ENCODE results near the gene NT5M.
"Not testable (repeated sequence)": the region's sequence is repeated elsewhere in the genome, so short reads cannot be mapped to it uniquely, and the experiment has no call there.

Gene NT5M
- 0.74 to 2.7 (median 1.8) reads per million in 9 experiments for total RNA-seq

DNA sequence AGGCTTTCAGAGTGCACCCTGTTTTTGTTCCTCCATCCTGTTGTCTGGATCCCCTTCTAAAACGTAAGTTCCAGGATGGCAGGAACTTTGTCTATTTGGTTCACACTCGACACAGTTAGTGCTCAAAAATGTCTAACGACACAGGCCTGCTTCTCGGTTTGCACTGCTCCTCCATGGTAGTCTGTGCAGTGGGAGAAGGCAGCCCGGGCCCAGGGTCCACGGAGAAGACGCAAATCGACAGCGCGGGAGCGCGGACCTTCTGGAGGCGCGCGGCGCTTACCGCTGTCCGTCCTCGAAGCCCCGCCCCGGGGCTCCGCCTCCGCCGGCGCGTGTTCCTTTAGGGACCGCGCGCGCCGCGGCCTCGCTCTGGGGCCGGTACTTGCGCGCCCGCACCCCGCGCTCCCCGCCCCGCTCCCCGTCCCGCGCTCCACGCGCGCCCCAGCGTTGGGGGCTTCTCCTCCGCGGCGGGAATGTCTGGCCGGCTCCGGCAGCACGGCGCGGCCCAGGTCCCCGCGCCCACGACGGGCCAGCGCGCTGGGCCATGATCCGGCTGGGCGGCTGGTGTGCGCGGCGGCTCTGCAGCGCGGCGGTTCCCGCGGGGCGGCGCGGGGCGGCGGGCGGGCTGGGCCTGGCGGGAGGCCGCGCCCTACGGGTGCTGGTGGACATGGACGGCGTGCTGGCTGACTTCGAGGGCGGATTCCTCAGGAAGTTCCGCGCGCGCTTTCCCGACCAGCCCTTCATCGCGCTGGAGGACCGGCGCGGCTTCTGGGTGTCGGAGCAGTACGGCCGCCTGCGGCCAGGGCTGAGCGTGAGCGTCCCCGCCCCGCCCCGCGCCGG is at the start of gene NT5M:
Gene NT5M, plus strand, starts transcription at position 364 of the 837 bp plus-strand sequence. Its CDS starts 178 bp downstream, at position 542.
- H3K36me3 Mint-ChIP-seq (ENCODE audit: insufficient read depth), result peaks cover 12% of the 10 kb centered on the region
- H3K9me3 Mint-ChIP-seq, result no peaks in the 10 kb centered on the region
- ATAC-seq (replicated peaks) (peak; percentile 56), DNase-seq (peak; percentile 36 to 56 (median 46))
- H3K4me1 Mint-ChIP-seq (ENCODE audit: low read depth in 2 of 2), result peaks cover 19 to 24% of the 10 kb centered on the region in 2 donors
- peak within 1 kb of the TSS; percentile 87 to 93 for H3K27ac Mint-ChIP-seq
- H3K4me3 Mint-ChIP-seq, result peak within 1 kb of the TSS; percentile 82 to 83
- H3K27me3 Mint-ChIP-seq, result peaks cover 5 to 9% of the 10 kb centered on the region in 2 donors

- no peak overlapping the region for H3K4me3 Mint-ChIP-seq
- H3K9me3 Mint-ChIP-seq, result no peaks in the 10 kb centered on the region
- H3K4me1 Mint-ChIP-seq (ENCODE audit: low read depth in 2 of 2), result peaks cover 0 to 2% of the 10 kb centered on the region in 2 donors
- DNase-seq, result no peak
- H3K27ac Mint-ChIP-seq, result no peak overlapping the region
- no peak for ATAC-seq (replicated peaks)
- H3K27me3 Mint-ChIP-seq, result no peaks in the 10 kb centered on the region
- peaks cover 82% of the 10 kb centered on the region for H3K36me3 Mint-ChIP-seq (ENCODE audit: insufficient read depth)
Observed at GRCh38 chr17:17253406-17253805, 49.8 kb upstream of the NT5M start.

GRCh38 chr17:17254036-17254435 is 49.1 kb upstream of the NT5M start:
- H3K27ac Mint-ChIP-seq, result no peak overlapping the region
- H3K36me3 Mint-ChIP-seq (ENCODE audit: insufficient read depth), result peaks cover 78% of the 10 kb centered on the region
- H3K9me3 Mint-ChIP-seq, result no peaks in the 10 kb centered on the region
- no peak for DNase-seq
- ATAC-seq (replicated peaks), result no peak
- H3K4me1 Mint-ChIP-seq (ENCODE audit: low read depth in 2 of 2), result peaks cover 0 to 2% of the 10 kb centered on the region in 2 donors
- H3K27me3 Mint-ChIP-seq, result no peaks in the 10 kb centered on the region
- no peak overlapping the region for H3K4me3 Mint-ChIP-seq

DNA sequence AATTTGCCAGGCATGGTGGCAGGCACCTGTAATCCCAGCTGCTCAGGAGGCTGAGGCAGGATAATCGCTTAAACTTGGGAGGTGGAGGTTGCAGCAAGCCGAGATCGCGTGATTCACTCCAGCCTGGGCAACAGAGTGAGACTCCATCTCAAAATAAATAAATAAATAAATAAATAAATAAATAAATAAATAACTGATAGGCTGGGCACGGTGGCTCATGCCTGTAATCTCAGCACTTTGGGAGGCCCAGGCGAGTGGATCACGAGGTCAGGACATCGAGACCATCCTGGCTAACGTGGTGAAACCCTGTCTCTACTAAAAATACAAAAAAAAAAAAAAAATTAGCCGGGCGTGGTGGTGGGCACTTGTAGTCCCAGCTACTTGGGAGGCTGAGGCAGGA is 47.5 kb upstream of the NT5M start:
- H3K27me3 Mint-ChIP-seq; DNase-seq; H3K4me1 Mint-ChIP-seq (ENCODE audit: low read depth in 2 of 2); ATAC-seq (replicated peaks); H3K4me3 Mint-ChIP-seq; H3K9me3 Mint-ChIP-seq: not testable (repeated sequence)
- Mint-ChIP-seq H3K27ac (peak overlapping the region in 1 of 2 donors; percentile 75), H3K36me3 (ENCODE audit: insufficient read depth) (peaks cover 87% of the 10 kb centered on the region)

GRCh38 chr17:17256316-17256715 is 46.9 kb upstream of the NT5M start:
- H3K4me3 Mint-ChIP-seq, result no peak overlapping the region
- ATAC-seq (replicated peaks), result no peak
- DNase-seq, result no peak
- H3K9me3 Mint-ChIP-seq, result no peaks in the 10 kb centered on the region
- H3K36me3 Mint-ChIP-seq (ENCODE audit: insufficient read depth), result peaks cover 91% of the 10 kb centered on the region
- H3K27me3 Mint-ChIP-seq, result no peaks in the 10 kb centered on the region
- H3K4me1 Mint-ChIP-seq (ENCODE audit: low read depth in 2 of 2), result peaks cover 0 to 2% of the 10 kb centered on the region in 2 donors
- peak overlapping the region in 1 of 2 donors; percentile 54 for H3K27ac Mint-ChIP-seq

GRCh38 chr17:17258011-17258410 is 45.2 kb upstream of the NT5M start:
- peaks cover 89% of the 10 kb centered on the region for H3K36me3 Mint-ChIP-seq (ENCODE audit: insufficient read depth)
- ATAC-seq (replicated peaks) (no peak), DNase-seq (no peak)
- H3K27me3 Mint-ChIP-seq, result no peaks in the 10 kb centered on the region
- no peak overlapping the region for H3K27ac Mint-ChIP-seq
- peaks cover 0 to 2% of the 10 kb centered on the region in 2 donors for H3K4me1 Mint-ChIP-seq (ENCODE audit: low read depth in 2 of 2)
- no peaks in the 10 kb centered on the region for H3K9me3 Mint-ChIP-seq
- no peak overlapping the region for H3K4me3 Mint-ChIP-seq

DNA sequence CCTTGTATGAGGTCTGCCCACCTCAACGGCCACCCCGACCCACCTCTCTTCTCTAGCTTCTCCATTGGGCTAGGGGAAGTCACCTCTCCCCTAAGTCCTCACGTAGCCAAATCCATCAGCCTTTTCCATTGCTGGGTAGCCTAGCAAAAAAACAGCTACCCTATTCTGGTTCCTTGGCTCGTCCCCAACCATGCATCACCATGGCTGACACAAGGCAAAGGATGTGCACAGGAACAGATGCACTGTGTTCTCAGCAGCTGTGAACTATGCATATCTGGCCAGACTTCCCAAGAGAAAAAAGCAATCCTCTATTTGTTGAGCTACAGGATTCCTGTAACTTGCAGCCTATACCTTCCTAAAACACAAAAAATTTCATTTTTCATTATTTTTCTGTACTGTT is 44.2 kb upstream of the NT5M start:
- no peaks in the 10 kb centered on the region for H3K27me3 Mint-ChIP-seq
- peak overlapping the region in 1 of 2 donors; percentile 18 for H3K27ac Mint-ChIP-seq
- peaks cover 0 to 2% of the 10 kb centered on the region in 2 donors for H3K4me1 Mint-ChIP-seq (ENCODE audit: low read depth in 2 of 2)
- H3K9me3 Mint-ChIP-seq, result no peaks in the 10 kb centered on the region
- no peak overlapping the region for H3K4me3 Mint-ChIP-seq
- ATAC-seq (replicated peaks) (no peak), DNase-seq (no peak)
- H3K36me3 Mint-ChIP-seq (ENCODE audit: insufficient read depth), result peaks cover 87% of the 10 kb centered on the region

- ATAC-seq (replicated peaks) (no peak), DNase-seq (no peak)
- Mint-ChIP-seq H3K27me3 (no peaks in the 10 kb centered on the region), H3K36me3 (ENCODE audit: insufficient read depth) (peaks cover 93% of the 10 kb centered on the region), H3K4me1 (ENCODE audit: low read depth in 2 of 2) (no peaks in the 10 kb centered on the region), H3K27ac (no peak overlapping the region), H3K4me3 (no peak overlapping the region), H3K9me3 (no peaks in the 10 kb centered on the region)
Observed at GRCh38 chr17:17264430-17264829, 38.7 kb upstream of the NT5M start.

DNA sequence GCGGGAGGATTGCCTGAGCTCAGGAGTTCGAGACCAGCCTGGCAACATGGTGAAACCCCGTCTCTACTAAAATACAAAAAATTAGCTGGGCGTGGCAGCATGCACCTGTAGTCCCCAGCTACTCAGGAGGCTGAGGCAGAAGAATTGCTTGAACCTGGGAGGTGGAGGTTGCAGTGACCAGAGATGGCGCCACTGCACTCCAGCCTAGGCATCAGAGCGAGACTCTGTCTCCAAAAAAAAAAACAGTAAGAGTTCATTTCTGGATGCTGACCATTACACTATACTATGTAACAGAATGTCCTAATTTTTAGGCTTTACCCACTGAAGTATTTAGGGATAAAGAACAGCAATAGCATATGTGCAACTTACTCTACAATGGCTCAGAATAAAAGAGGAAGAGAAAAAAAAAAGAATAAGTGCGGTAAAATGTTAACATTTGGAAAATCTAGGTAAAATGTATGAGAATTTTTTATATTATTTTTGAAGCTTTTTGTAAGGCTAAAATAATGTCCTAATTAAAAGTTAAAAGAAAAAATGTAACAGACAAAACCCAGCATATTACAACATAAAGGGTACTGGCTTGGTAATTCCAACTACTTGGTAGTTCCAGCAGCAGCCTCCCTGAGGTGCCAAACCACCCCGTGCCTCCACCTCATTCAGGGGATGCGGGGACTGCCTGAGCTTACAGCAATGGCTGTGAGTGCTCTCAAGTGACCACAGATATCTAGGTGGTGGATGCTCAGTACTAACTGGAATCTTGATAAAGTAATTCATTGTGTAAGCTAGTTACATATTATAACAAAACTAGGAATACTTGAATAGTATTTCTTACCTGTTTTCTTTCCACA is 33.0 kb upstream of the NT5M start:
- Mint-ChIP-seq H3K36me3 (ENCODE audit: insufficient read depth) (peaks cover 88% of the 10 kb centered on the region), H3K27ac (no peak overlapping the region), H3K4me1 (ENCODE audit: low read depth in 2 of 2) (peaks cover 1 to 4% of the 10 kb centered on the region in 2 donors), H3K4me3 (no peak overlapping the region), H3K9me3 (no peaks in the 10 kb centered on the region), H3K27me3 (no peaks in the 10 kb centered on the region)
- ATAC-seq (replicated peaks) (no peak), DNase-seq (peak in 1 of 3 experiments; percentile 13)

DNA sequence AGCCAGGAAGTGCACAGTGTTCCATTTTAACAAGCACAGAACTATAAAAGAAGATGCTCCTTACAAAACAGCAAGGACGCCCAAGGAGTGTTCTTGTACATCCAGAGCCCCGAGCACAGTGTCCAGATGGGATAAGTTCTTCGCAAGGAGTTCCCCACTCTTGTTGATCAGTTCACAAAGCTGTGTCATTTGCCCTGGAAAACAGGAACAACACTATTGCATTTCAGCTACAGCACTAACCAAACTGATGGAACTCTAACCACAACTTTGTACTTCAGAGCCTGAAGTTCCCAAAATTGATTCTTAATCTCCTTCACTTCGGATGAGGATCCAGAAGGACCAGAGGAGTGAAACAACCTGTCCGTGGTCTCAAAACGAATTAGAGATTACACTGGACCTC is 27.2 kb upstream of the NT5M start:
- H3K27ac Mint-ChIP-seq, result no peak overlapping the region
- H3K9me3 Mint-ChIP-seq, result no peaks in the 10 kb centered on the region
- H3K36me3 Mint-ChIP-seq (ENCODE audit: insufficient read depth), result peaks cover 57% of the 10 kb centered on the region
- no peak for DNase-seq
- no peaks in the 10 kb centered on the region for H3K27me3 Mint-ChIP-seq
- ATAC-seq (replicated peaks), result no peak
- H3K4me1 Mint-ChIP-seq (ENCODE audit: low read depth in 2 of 2), result peaks cover 12 to 31% of the 10 kb centered on the region in 2 donors
- no peak overlapping the region for H3K4me3 Mint-ChIP-seq

GRCh38 chr17:17277431-17277830 is 25.7 kb upstream of the NT5M start:
- peak overlapping the region in 1 of 2 donors; percentile 62 for H3K27ac Mint-ChIP-seq
- H3K4me1 Mint-ChIP-seq (ENCODE audit: low read depth in 2 of 2), result peaks cover 17 to 40% of the 10 kb centered on the region in 2 donors
- H3K9me3 Mint-ChIP-seq; ATAC-seq (replicated peaks); H3K4me3 Mint-ChIP-seq; DNase-seq; H3K27me3 Mint-ChIP-seq: not testable (repeated sequence)
- peaks cover 54% of the 10 kb centered on the region for H3K36me3 Mint-ChIP-seq (ENCODE audit: insufficient read depth)

GRCh38 chr17:17279316-17279715 is 23.9 kb upstream of the NT5M start:
- no peak for DNase-seq
- H3K4me3 Mint-ChIP-seq, result peak overlapping the region; percentile 92 to 97
- H3K27me3 Mint-ChIP-seq, result no peaks in the 10 kb centered on the region
- no peaks in the 10 kb centered on the region for H3K9me3 Mint-ChIP-seq
- peak overlapping the region; percentile 93 to 94 for H3K27ac Mint-ChIP-seq
- peaks cover 43% of the 10 kb centered on the region for H3K36me3 Mint-ChIP-seq (ENCODE audit: insufficient read depth)
- no peak for ATAC-seq (replicated peaks)
- H3K4me1 Mint-ChIP-seq (ENCODE audit: low read depth in 2 of 2), result peaks cover 17 to 40% of the 10 kb centered on the region in 2 donors
